ENCODE data around the gene DENND1A.

Gene DENND1A

GRCh38 chr9:123373447-123373923 is 556.4 kb downstream of the DENND1A start:
- DNase-seq (ENCODE audit: low read depth in 2 of 2), result no peak

- DNase-seq (ENCODE audit: low read depth in 2 of 2), result no peak
Measured at GRCh38 chr9:123372766-123373446, 557.0 kb downstream of the DENND1A start.

DNA sequence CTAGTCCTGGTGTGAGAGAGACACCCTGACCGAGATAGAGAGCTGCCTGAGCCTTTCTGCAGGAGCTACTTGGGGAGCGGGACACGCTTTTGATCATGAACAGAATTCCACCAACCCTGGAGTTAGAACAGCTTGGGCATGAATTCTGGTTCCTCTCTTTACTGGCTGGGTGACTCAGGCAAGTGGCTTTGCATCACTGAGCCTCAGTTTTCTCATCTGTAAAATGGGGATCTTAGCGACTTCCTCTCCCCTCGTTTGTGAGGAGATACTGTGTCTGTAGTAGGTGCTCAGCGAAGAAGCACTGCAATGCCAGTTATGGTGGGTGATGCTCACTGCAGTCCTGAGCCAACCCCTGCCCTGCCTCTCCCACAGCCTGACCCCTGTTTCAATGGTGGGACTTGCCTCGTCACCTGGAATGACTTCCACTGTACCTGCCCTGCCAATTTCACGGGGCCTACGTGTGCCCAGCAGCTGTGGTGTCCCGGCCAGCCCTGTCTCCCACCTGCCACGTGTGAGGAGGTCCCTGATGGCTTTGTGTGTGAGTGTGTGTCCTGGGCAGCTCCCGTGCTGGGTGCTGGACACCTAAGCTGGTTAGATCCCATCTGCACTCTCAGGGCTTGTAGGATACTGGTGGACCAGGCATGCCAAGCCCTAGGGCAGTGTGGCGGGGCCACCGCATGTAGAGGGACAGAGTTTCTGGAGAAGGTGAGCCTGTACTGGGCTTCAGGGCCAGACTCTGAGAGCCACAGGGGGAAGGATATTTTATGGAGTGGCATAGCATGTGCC is 557.9 kb downstream of the DENND1A start:
- DNase-seq (ENCODE audit: low read depth in 2 of 2), result no peak

DNA sequence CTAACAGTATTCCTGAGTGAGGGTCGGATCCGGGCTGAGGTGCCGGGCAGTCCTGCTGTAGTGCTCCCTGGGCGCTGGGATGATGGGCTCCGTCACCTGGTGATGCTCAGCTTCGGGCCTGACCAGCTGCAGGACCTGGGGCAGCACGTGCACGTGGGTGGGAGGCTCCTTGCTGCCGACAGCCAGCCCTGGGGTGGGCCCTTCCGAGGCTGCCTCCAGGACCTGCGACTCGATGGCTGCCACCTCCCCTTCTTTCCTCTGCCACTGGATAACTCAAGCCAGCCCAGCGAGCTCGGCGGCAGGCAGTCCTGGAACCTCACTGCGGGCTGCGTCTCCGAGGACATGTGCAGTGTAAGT is 558.7 kb downstream of the DENND1A start:
- DNase-seq (ENCODE audit: low read depth in 2 of 2), result no peak

- DNase-seq (ENCODE audit: low read depth in 2 of 2), result no peak
Measured at GRCh38 chr9:123370526-123371227, 559.2 kb downstream of the DENND1A start.

GRCh38 chr9:123370108-123370507 is 559.8 kb downstream of the DENND1A start:
- no peak for DNase-seq (ENCODE audit: low read depth in 2 of 2)

DNA sequence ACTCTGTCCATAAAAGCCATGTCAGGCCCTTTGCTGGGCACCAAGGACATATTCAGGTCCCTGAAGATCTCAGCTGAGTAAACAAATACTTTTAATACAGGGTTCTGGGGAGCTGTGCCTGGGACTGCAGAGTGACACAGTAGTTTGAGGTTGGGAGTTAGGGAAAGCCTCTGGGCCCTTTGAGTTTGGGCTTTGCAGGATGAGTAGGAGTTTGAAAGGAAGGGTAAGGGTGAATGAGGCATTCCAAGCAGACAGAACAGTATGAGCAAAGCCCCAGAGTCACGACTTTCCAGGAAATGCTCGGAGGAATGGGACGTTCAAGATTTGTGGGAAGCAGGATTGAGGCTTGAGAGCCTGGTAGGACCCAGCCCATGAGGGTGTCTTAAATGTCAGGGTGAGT is 560.6 kb downstream of the DENND1A start:
- DNase-seq (ENCODE audit: low read depth in 2 of 2), result no peak

- no peak for DNase-seq (ENCODE audit: low read depth in 2 of 2)
Measured at GRCh38 chr9:123368536-123369153, 561.3 kb downstream of the DENND1A start.

DNA sequence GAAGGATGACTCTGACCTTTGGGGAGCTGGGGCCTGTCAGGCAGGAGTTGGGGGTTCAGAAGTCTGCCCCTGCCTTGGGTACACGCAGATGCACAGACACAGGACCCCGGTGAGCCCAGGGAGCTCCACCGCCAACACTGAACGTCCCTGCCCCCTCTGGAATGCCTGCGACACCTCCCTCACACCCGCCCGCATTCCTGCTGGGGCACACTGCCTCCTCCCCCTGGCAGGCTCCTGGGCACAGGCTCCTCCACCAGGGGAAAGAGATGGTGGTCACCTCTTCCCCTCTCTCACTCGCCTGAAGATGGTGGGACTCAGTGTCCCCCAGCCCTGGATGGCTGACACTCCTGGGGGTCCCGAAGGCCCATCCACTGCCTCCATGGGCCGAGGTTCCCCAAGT is 561.9 kb downstream of the DENND1A start:
- no peak for DNase-seq (ENCODE audit: low read depth in 2 of 2)

DNA sequence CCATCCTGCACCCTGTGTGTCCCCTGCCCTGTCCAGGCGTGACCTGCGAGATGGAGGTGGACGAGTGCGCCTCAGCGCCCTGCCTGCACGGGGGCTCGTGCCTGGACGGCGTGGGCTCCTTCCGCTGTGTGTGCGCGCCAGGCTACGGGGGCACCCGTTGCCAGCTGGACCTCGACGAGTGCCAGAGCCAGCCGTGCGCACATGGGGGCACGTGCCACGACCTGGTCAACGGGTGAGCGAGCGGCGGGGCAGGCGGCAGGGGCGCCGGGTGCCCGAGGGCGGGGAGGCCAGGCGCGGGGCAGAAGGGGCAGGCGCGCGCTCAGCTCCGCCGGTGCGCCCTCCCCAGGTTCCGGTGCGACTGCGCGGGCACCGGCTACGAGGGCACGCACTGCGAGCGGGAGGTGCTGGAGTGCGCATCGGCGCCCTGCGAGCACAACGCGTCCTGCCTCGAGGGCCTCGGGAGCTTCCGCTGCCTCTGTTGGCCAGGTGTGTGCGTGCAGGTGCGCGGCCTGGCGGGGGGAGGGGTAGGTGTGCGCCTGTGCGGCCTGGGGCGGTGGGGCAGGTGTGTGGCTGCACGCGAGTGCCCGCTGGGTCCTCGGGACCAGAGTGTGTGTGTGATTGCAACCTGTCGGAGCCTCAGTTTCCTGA is 563.9 kb downstream of the DENND1A start:
- no peak for DNase-seq (ENCODE audit: low read depth in 2 of 2)

GRCh38 chr9:123365287-123365880 is 564.5 kb downstream of the DENND1A start:
- DNase-seq (ENCODE audit: low read depth in 2 of 2), result no peak

- no peak for DNase-seq (ENCODE audit: low read depth in 2 of 2)
Measured at GRCh38 chr9:123364241-123364824, 565.6 kb downstream of the DENND1A start.

GRCh38 chr9:123362856-123363255 is 567.1 kb downstream of the DENND1A start:
- DNase-seq (ENCODE audit: low read depth in 2 of 2), result no peak

GRCh38 chr9:123361731-123362510 is 568.0 kb downstream of the DENND1A start:
- DNase-seq (ENCODE audit: low read depth in 2 of 2), result no peak

DNA sequence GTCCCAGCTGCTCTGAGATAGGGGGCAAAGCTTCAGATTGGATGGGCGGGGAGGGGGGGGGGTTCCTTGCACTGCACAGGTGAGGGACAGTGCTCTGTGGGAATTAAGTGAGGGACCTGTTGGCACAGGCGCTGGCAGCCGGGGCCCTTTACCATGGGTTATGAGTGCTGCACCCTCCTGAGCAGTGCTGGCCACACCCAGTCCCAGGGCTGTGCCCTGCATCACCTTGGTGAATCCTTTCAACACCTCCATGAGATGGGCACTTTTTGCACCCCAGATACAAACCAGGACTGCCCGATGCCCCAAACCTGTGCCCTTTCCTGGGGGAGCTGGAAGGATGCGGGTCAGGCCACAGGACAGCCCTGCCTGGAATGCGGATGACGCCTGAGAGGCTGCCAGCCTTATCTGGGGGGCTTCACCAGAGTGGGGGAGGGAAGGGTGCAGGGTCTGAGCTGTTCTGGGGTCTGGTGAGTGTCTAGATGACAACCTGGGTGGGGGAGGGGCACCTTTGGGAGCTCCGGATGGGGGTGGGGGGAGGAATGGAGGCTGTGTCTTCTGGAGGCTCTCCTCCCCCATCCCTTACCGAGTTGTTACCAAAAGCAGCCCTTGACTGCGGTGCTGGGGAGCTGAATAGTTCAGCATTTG is 568.7 kb downstream of the DENND1A start:
- DNase-seq (ENCODE audit: low read depth in 2 of 2), result no peak

GRCh38 chr9:123360161-123361085 is 569.5 kb downstream of the DENND1A start:
- no peak for DNase-seq (ENCODE audit: low read depth in 2 of 2)

DNA sequence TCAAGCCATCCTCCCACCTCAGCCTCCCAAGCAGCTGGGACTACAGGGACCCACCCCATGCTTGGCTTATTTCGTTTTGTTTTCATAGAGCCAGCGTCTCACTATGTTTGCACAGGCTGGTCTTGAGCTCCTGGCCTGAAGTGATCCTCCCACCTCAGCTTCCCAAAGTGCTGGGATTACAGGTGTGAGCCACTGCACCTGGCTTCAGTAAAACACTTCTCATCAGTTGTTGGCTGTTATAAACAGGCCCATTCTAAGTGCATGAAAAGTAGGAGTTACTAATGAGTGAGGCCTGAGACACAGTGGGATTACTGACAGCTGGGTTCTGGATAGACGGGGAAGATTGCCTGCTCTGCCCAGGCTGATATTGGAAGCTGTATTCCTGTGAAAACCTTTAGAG is 570.4 kb downstream of the DENND1A start:
- no peak for DNase-seq (ENCODE audit: low read depth in 2 of 2)

GRCh38 chr9:123359106-123359505 is 570.8 kb downstream of the DENND1A start:
- no peak for DNase-seq (ENCODE audit: low read depth in 2 of 2)
